Measurements from ENCODE around the gene NPAS3. TPM values are rescaled to one million over a fixed set of nuclear protein-coding genes. Genes with fewer than 3 reads are reported as not detected.

The NPAS3 gene
- total RNA-seq, 2 experiments from 2014 or later, result not detected

GRCh38 chr14:33714527-33715226 is 776.0 kb downstream of the NPAS3 start:
- no peaks in the 10 kb centered on the region for H3K27me3 Mint-ChIP-seq
- no peak for DNase-seq
- H3K4me1 Mint-ChIP-seq (ENCODE audit: low read depth), result no peaks in the 10 kb centered on the region
- H3K9me3 Mint-ChIP-seq, result no peaks in the 10 kb centered on the region
- no peak overlapping the region for H3K27ac Mint-ChIP-seq
- intact Hi-C loops (cut with micrococcal nuclease), result no loop called here
- CTCF ChIA-PET, result no interaction called here
- H3K4me3 Mint-ChIP-seq, result no peak overlapping the region
- no peaks in the 10 kb centered on the region for H3K36me3 Mint-ChIP-seq
- POLR2A ChIA-PET, result no interaction called here

- intact Hi-C loops (cut with micrococcal nuclease), result no loop called here
- no peak overlapping the region for H3K27ac Mint-ChIP-seq
- H3K4me3 Mint-ChIP-seq, result no peak overlapping the region
- CTCF ChIA-PET, result no interaction called here
- no peaks in the 10 kb centered on the region for H3K4me1 Mint-ChIP-seq (ENCODE audit: low read depth)
- H3K27me3 Mint-ChIP-seq, result no peaks in the 10 kb centered on the region
- DNase-seq, result no peak
- POLR2A ChIA-PET, result no interaction called here
- H3K9me3 Mint-ChIP-seq, result no peaks in the 10 kb centered on the region
- H3K36me3 Mint-ChIP-seq, result no peaks in the 10 kb centered on the region
Observed at GRCh38 chr14:33715227-33715528, 776.5 kb downstream of the NPAS3 start.

DNA sequence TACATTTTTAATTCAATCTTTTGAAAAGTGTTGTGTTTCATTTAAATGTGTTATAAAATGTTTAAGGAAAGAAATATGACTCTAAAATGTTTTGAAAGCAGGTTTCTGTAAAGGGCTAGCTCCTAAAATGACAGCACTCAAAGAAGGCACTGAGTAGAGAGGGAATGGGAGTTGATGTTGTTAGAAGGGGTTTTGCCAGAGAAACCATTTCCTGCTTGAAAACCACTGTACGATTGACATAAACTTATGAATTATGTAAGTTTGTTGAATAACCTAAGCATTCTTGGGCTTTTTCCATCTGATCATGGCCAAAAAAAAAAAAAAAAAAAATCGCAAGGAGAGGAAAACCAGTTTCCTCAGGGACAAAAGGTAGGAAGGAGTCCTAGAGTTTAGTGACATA is 778.2 kb downstream of the NPAS3 start:
- ChIA-PET POLR2A (no interaction called here), CTCF (no interaction called here)
- H3K4me1 Mint-ChIP-seq (ENCODE audit: low read depth), result no peaks in the 10 kb centered on the region
- no peak overlapping the region for H3K4me3 Mint-ChIP-seq
- no peak for DNase-seq
- H3K36me3 Mint-ChIP-seq, result no peaks in the 10 kb centered on the region
- no peak overlapping the region for H3K27ac Mint-ChIP-seq
- H3K27me3 Mint-ChIP-seq, result no peaks in the 10 kb centered on the region
- intact Hi-C loops (cut with micrococcal nuclease), result no loop called here
- no peaks in the 10 kb centered on the region for H3K9me3 Mint-ChIP-seq

DNA sequence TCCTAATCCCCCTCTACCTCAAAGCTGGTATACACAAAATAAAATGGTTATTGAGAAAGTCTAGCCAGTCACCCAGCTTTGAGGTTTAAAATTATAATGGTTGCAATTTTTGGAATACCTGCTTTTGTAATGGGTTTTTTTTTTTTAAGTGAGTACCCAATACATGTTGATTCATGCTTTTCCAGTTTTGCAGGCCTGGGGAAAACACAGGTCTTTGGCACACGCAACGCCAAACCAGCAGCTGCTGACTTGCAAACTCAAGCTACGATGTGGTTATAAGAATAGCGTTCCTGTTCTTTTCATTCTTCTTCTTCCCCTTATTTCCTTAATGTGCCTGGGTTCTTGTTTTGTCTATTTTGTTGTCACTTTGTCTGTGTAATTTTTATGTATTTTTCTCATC is 779.2 kb downstream of the NPAS3 start:
- Mint-ChIP-seq H3K27me3 (no peaks in the 10 kb centered on the region), H3K4me1 (ENCODE audit: low read depth) (no peaks in the 10 kb centered on the region), H3K27ac (no peak overlapping the region), H3K4me3 (no peak overlapping the region), H3K9me3 (no peaks in the 10 kb centered on the region), H3K36me3 (no peaks in the 10 kb centered on the region)
- no peak for DNase-seq
- POLR2A ChIA-PET, result no interaction called here
- intact Hi-C loops (cut with micrococcal nuclease), result no loop called here
- CTCF ChIA-PET, result no interaction called here

- Mint-ChIP-seq H3K27me3 (no peaks in the 10 kb centered on the region), H3K27ac (no peak overlapping the region), H3K4me1 (ENCODE audit: low read depth) (no peaks in the 10 kb centered on the region), H3K36me3 (no peaks in the 10 kb centered on the region), H3K4me3 (no peak overlapping the region), H3K9me3 (no peaks in the 10 kb centered on the region)
- no peak for DNase-seq
- intact Hi-C loops (cut with micrococcal nuclease), result no loop called here
- POLR2A ChIA-PET, result no interaction called here
- CTCF ChIA-PET, result no interaction called here
Observed at GRCh38 chr14:33720284-33720787, 781.7 kb downstream of the NPAS3 start.

GRCh38 chr14:33726685-33727084 is 788.0 kb downstream of the NPAS3 start:
- POLR2A ChIA-PET, result no interaction called here
- Mint-ChIP-seq H3K27me3 (peaks cover 2% of the 10 kb centered on the region), H3K9me3 (no peaks in the 10 kb centered on the region), H3K36me3 (no peaks in the 10 kb centered on the region), H3K4me1 (ENCODE audit: low read depth) (no peaks in the 10 kb centered on the region), H3K4me3 (no peak overlapping the region), H3K27ac (no peak overlapping the region)
- CTCF ChIA-PET, result no interaction called here
- DNase-seq, result no peak
- intact Hi-C loops (cut with micrococcal nuclease), result no loop called here

- no peak overlapping the region for H3K27ac Mint-ChIP-seq
- H3K4me1 Mint-ChIP-seq (ENCODE audit: low read depth), result no peaks in the 10 kb centered on the region
- CTCF ChIA-PET, result no interaction called here
- POLR2A ChIA-PET, result no interaction called here
- intact Hi-C loops (cut with micrococcal nuclease), result no loop called here
- no peak overlapping the region for H3K4me3 Mint-ChIP-seq
- no peaks in the 10 kb centered on the region for H3K36me3 Mint-ChIP-seq
- peaks cover 2% of the 10 kb centered on the region for H3K27me3 Mint-ChIP-seq
- DNase-seq, result no peak
- no peaks in the 10 kb centered on the region for H3K9me3 Mint-ChIP-seq
Observed at GRCh38 chr14:33727606-33728005, 788.9 kb downstream of the NPAS3 start.

- H3K36me3 Mint-ChIP-seq, result no peaks in the 10 kb centered on the region
- intact Hi-C loops (cut with micrococcal nuclease), result no loop called here
- no peak overlapping the region for H3K27ac Mint-ChIP-seq
- no peaks in the 10 kb centered on the region for H3K4me1 Mint-ChIP-seq (ENCODE audit: low read depth)
- CTCF ChIA-PET, result no interaction called here
- H3K4me3 Mint-ChIP-seq, result no peak overlapping the region
- no peak for DNase-seq
- H3K27me3 Mint-ChIP-seq, result peaks cover 2% of the 10 kb centered on the region
- POLR2A ChIA-PET, result no interaction called here
- no peaks in the 10 kb centered on the region for H3K9me3 Mint-ChIP-seq
Observed at GRCh38 chr14:33728010-33728498, 789.4 kb downstream of the NPAS3 start.

GRCh38 chr14:33730156-33730555 is 791.5 kb downstream of the NPAS3 start:
- intact Hi-C loops (cut with micrococcal nuclease), result no loop called here
- ChIA-PET POLR2A (no interaction called here), CTCF (no interaction called here)

GRCh38 chr14:33732175-33732574 is 793.5 kb downstream of the NPAS3 start:
- H3K27ac Mint-ChIP-seq, result no peak overlapping the region
- H3K4me3 Mint-ChIP-seq, result no peak overlapping the region
- ChIA-PET CTCF (no interaction called here), POLR2A (no interaction called here)
- H3K36me3 Mint-ChIP-seq, result no peaks in the 10 kb centered on the region
- intact Hi-C loops (cut with micrococcal nuclease), result no loop called here
- no peak for DNase-seq
- peaks cover 5% of the 10 kb centered on the region for H3K4me1 Mint-ChIP-seq (ENCODE audit: low read depth)
- no peaks in the 10 kb centered on the region for H3K9me3 Mint-ChIP-seq
- H3K27me3 Mint-ChIP-seq, result peaks cover 2% of the 10 kb centered on the region

More at GRCh38 chr14:33730156-33730555, 791.5 kb downstream of the NPAS3 start:
- Mint-ChIP-seq H3K4me1 (ENCODE audit: low read depth) (peaks cover 5% of the 10 kb centered on the region), H3K27ac (no peak overlapping the region), H3K4me3 (no peak overlapping the region), H3K9me3 (no peaks in the 10 kb centered on the region), H3K36me3 (no peaks in the 10 kb centered on the region), H3K27me3 (peaks cover 2% of the 10 kb centered on the region)
- no peak for DNase-seq

DNA sequence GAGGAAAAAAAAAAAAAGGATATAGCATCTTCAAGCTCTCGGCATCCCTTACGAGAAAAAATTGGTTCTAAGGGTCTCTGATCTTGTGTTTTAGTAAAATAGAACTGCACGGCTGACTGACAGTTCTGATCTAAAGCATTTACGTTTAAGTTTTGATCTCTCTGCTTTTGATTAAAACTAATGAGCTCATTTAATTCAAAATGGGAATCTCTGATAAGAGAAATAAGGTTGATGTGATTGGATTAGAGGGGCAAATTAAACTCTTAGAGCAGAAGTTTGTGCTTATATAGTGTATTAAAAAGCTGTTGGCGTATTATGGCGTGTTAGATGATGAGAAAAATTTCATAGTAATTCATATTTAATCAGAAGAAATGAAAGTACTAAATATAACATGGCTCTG is 794.6 kb downstream of the NPAS3 start:
- Mint-ChIP-seq H3K9me3 (no peaks in the 10 kb centered on the region), H3K27me3 (peaks cover 2% of the 10 kb centered on the region), H3K4me3 (no peak overlapping the region), H3K27ac (no peak overlapping the region), H3K4me1 (ENCODE audit: low read depth) (peaks cover 5% of the 10 kb centered on the region), H3K36me3 (no peaks in the 10 kb centered on the region)
- intact Hi-C loops (cut with micrococcal nuclease), result no loop called here
- ChIA-PET POLR2A (interaction anchor here (0.6 kb wide), 1 partner anchor 32 kb away, joined by 3 read pairs; no protein-coding TSS in a partner anchor), CTCF (no interaction called here)
- no peak for DNase-seq

DNA sequence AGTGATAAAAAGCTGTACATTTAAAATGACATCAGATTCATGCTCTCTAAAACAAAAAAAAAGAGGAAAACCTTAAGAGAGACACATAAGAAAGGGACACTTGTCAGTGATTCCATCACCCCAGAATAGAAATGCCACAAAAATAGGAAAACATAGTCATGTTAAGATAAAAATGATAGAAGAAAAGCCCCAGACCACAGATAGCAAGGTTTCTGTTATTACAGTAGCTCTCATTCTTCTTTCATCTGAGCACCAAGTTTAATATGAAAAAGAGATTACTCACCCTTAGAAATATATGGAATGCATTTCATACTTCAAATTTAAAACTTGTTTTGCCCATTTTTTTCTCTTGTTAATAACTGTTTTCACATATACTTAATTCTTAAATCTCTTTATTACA is 795.0 kb downstream of the NPAS3 start:
- CTCF ChIA-PET, result no interaction called here
- Mint-ChIP-seq H3K9me3 (no peaks in the 10 kb centered on the region), H3K4me1 (ENCODE audit: low read depth) (peaks cover 5% of the 10 kb centered on the region), H3K27me3 (peaks cover 2% of the 10 kb centered on the region), H3K27ac (no peak overlapping the region), H3K36me3 (no peaks in the 10 kb centered on the region), H3K4me3 (no peak overlapping the region)
- intact Hi-C loops (cut with micrococcal nuclease), result no loop called here
- POLR2A ChIA-PET, result interaction anchor here (0.6 kb wide), 1 partner anchor 33 kb away, joined by 3 read pairs; no protein-coding TSS in a partner anchor
- no peak for DNase-seq

GRCh38 chr14:33734387-33734786 is 795.7 kb downstream of the NPAS3 start:
- no peak overlapping the region for H3K4me3 Mint-ChIP-seq

More at GRCh38 chr14:33734387-33734786, 795.7 kb downstream of the NPAS3 start:
- DNase-seq, result no peak
- Mint-ChIP-seq H3K4me1 (ENCODE audit: low read depth) (peaks cover 5% of the 10 kb centered on the region), H3K36me3 (no peaks in the 10 kb centered on the region), H3K27me3 (peaks cover 2% of the 10 kb centered on the region), H3K9me3 (no peaks in the 10 kb centered on the region), H3K27ac (no peak overlapping the region)
- ChIA-PET POLR2A (no interaction called here), CTCF (no interaction called here)
- intact Hi-C loops (cut with micrococcal nuclease), result no loop called here

Measured in activated CD4-positive, alpha-beta memory T cell treated with anti-CD3 and anti-CD28 coated beads for 36 hours (primary cell).